Keratinocyte (primary cell): ENCODE measurements around the gene CPPED1. TPM values are rescaled to one million over a fixed set of nuclear protein-coding genes. Genes with fewer than 3 reads are reported as not detected.

ENCODE experiments used
- DNase-seq: peaks from one replicate; pipeline ENCODE4 v3.0.0-alpha.2; 2011; ENCODE audit warnings: low read depth, missing footprints, low spot score
- FAIRE-seq: peaks from 2 replicates; lab custom pipeline; 2011; peaks lifted over from hg19 to GRCh38; lab: Jason Lieb, UNC
- H2AFZ ChIP-seq: 2 replicates; pipeline ENCODE4 v1.6.0; 2012; ENCODE audit warnings: low read length, control low read depth, inconsistent platforms; ENCODE audit not compliant: control insufficient read depth
- H3K27ac ChIP-seq: 2 replicates; pipeline ENCODE4 v1.5.1; 2011; ENCODE audit warnings: low read length; ENCODE audit not compliant: control insufficient read depth, insufficient read depth
- H3K27me3 ChIP-seq: 3 replicates; pipeline ENCODE4 v1.6.0; 2011; ENCODE audit warnings: low read length; ENCODE audit not compliant: control insufficient read depth, insufficient read depth; ENCODE audit errors: extremely low read depth
- H3K36me3 ChIP-seq, 2 experiments: 2 replicates in 1 of 2; 3 replicates in 1 of 2; pipeline ENCODE4 v1.5.1; 2011; ENCODE audit warnings: low read length in 2 of 2, mild to moderate bottlenecking in 1 of 2; ENCODE audit not compliant: control insufficient read depth in 2 of 2, insufficient read depth in 2 of 2; ENCODE audit errors: extremely low read depth in 1 of 2
- H3K4me1 ChIP-seq: 3 replicates; pipeline ENCODE4 v1.5.1; 2011; ENCODE audit warnings: low read length; ENCODE audit not compliant: control insufficient read depth, insufficient read depth; ENCODE audit errors: extremely low read depth
- H3K4me2 ChIP-seq: 3 replicates; pipeline ENCODE4 v1.6.0; 2011; ENCODE audit warnings: low read depth, low read length; ENCODE audit not compliant: control insufficient read depth, insufficient read depth; ENCODE audit errors: extremely low read depth
- H3K4me3 ChIP-seq, 3 experiments: fragments of 200-600 bp in 1 of 3; sonication (generic) in 1 of 3; 2 replicates in 2 of 3; 3 replicates in 1 of 3; pipeline ENCODE4 v1.5.1; 2011 to 2016; ENCODE audit warnings: low read length in 3 of 3, mild to moderate bottlenecking in 3 of 3, control low read depth in 2 of 3, inconsistent platforms in 1 of 3, low read depth in 1 of 3, mixed read lengths in 1 of 3, mixed run types in 1 of 3, moderate library complexity in 1 of 3; ENCODE audit not compliant: control insufficient read depth in 2 of 3, insufficient read depth in 2 of 3; ENCODE audit errors: extremely low read depth in 1 of 3
- H3K79me2 ChIP-seq: 2 replicates; pipeline ENCODE4 v1.6.0; 2012; ENCODE audit warnings: low read length; ENCODE audit not compliant: control insufficient read depth, insufficient read depth
- H3K9ac ChIP-seq: 3 replicates; pipeline ENCODE4 v1.6.0; 2011; ENCODE audit warnings: low read length; ENCODE audit not compliant: control insufficient read depth, insufficient read depth; ENCODE audit errors: extremely low read depth
- H3K9me1 ChIP-seq: 3 replicates; pipeline ENCODE4 v1.6.0; 2011; ENCODE audit warnings: low read length; ENCODE audit not compliant: control insufficient read depth, insufficient read depth; ENCODE audit errors: extremely low read depth
- H3K9me3 ChIP-seq: 2 replicates; pipeline ENCODE4 v1.5.1; 2012; ENCODE audit warnings: low read depth, low read length; ENCODE audit not compliant: control insufficient read depth
- H4K20me1 ChIP-seq: 3 replicates; pipeline ENCODE4 v1.6.0; 2011; ENCODE audit warnings: low read length; ENCODE audit not compliant: control insufficient read depth, insufficient read depth; ENCODE audit errors: extremely low read depth
- CTCF ChIP-seq, 3 experiments: IDR thresholded peaks in 1 of 3; conservative IDR thresholded peaks in 1 of 3; optimal IDR thresholded peaks in 1 of 3; 2 replicates in 2 of 3; 3 replicates in 1 of 3; pipeline versions ENCODE3 to v1.5.1; 2011; ENCODE audit warnings: low read length in 3 of 3, mild to moderate bottlenecking in 3 of 3, moderate library complexity in 2 of 3, control low read depth in 1 of 3, inconsistent platforms in 1 of 3; ENCODE audit not compliant: insufficient read depth in 2 of 3; ENCODE audit errors: extremely low read depth in 1 of 3
- EZH2 ChIP-seq: IDR thresholded peaks from one replicate; pipeline ENCODE4 v1.6.1; 2012; ENCODE audit warnings: inconsistent platforms, mild to moderate bottlenecking, low read length, moderate library complexity
- dilution Hi-C: fragments of 300-500 bp; cut with MboI; formaldehyde crosslinking; loops from one replicate; pipeline ENCODE4 v1.7.0; 2020; ENCODE audit warnings: low sequenced_read_pairs; ENCODE audit not compliant: extremely low pct_ligation_motif_present
- polyA plus RNA-seq, 5 experiments: library from polyadenylated mRNA; depleted of rRNA in 3 of 5; stranded (reverse) in 3 of 5; stranded (forward) in 1 of 5; unstranded in 1 of 5; fragments of >200 nt; gene quantifications; 1 replicate in 1 of 5; 2 replicates in 3 of 5; 3 replicates in 1 of 5; pipeline versions ENCODE4 v1.2.1 to v1.2.3, GENCODE V29; 2011 to 2012; ENCODE audit warnings: missing spikeins in 2 of 5, low read depth in 1 of 5, low replicate concordance in 1 of 5

CPPED1 gene
- polyA plus RNA-seq, 1 donor (not counting 4 experiments of a cell fraction or from before 2014, with no cell fraction given) = 14.4 TPM

- no peak overlapping the region for H3K4me2 ChIP-seq
- no peaks in the 10 kb centered on the region for H3K79me2 ChIP-seq
- FAIRE-seq (no peak), DNase-seq (no peak)
- H3K36me3 ChIP-seq = no peaks in the 10 kb centered on the region
- dilution Hi-C loops = no loop called here
- TF ChIP-seq CTCF (optimal IDR thresholded peaks at IDR 0.05 in 1 of 3, IDR thresholded peaks at IDR 0.05 in 1 of 3, conservative IDR thresholded peaks at IDR 0.05 in 1 of 3; ENCODE audit: extremely low read depth in 1 of 3, insufficient read depth in 2 of 3, low read length in 3 of 3) (no peak), EZH2 (no peak)
- no peaks in the 10 kb centered on the region for H4K20me1 ChIP-seq
- no peaks in the 10 kb centered on the region for H3K9me1 ChIP-seq
- H3K4me1 ChIP-seq = no peaks in the 10 kb centered on the region
- no peaks in the 10 kb centered on the region for H3K27me3 ChIP-seq
- no peaks in the 10 kb centered on the region for H3K9me3 ChIP-seq
- no peak overlapping the region for H3K4me3 ChIP-seq
- no peak overlapping the region for H3K27ac ChIP-seq
- no peak overlapping the region for H2AFZ ChIP-seq
- H3K9ac ChIP-seq = no peak overlapping the region
Observed at GRCh38 chr16:12794486-12795387, 8.9 kb downstream of the CPPED1 start.

- Histone ChIP-seq H3K36me3 (no peaks in the 10 kb centered on the region), H3K79me2 (no peaks in the 10 kb centered on the region), H3K9ac (no peak overlapping the region), H3K9me3 (no peaks in the 10 kb centered on the region), H3K4me3 (no peak overlapping the region), H3K4me2 (no peak overlapping the region), H4K20me1 (no peaks in the 10 kb centered on the region), H2AFZ (no peak overlapping the region), H3K27ac (no peak overlapping the region), H3K9me1 (no peaks in the 10 kb centered on the region), H3K4me1 (no peaks in the 10 kb centered on the region), H3K27me3 (no peaks in the 10 kb centered on the region)
- DNase-seq (no peak), FAIRE-seq (no peak)
- dilution Hi-C loops = no loop called here
- TF ChIP-seq EZH2 = no peak
- TF ChIP-seq CTCF (optimal IDR thresholded peaks at IDR 0.05 in 1 of 3, IDR thresholded peaks at IDR 0.05 in 1 of 3, conservative IDR thresholded peaks at IDR 0.05 in 1 of 3; ENCODE audit: extremely low read depth in 1 of 3, insufficient read depth in 2 of 3, low read length in 3 of 3) = no peak
Observed at GRCh38 chr16:12793865-12794240, 9.8 kb downstream of the CPPED1 start.
